CD14-positive monocyte (primary cell): ENCODE measurements around the gene RAMACL. TPM values are rescaled to one million over a fixed set of nuclear protein-coding genes. Genes with fewer than 3 reads are reported as not detected.

ENCODE experiments used
- DNase-seq, 3 donors: peaks; one replicate each; pipeline ENCODE4 v3.0.0-alpha.2; 2011 to 2022
- H2AFZ ChIP-seq: 2 replicates; pipeline ENCODE4 v1.6.0; 2012; ENCODE audit warnings: mild to moderate bottlenecking, low read depth, low read length, inconsistent platforms; ENCODE audit not compliant: insufficient read depth, poor library complexity, severe bottlenecking
- H3K27ac ChIP-seq, 2 donors: 1 replicate in 1 of 2; 2 replicates in 1 of 2; pipeline ENCODE4 v1.5.1; 2012 to 2013; ENCODE audit warnings: low read length in 2 of 2, control low read depth in 1 of 2, inconsistent platforms in 1 of 2, low read depth in 1 of 2, mild to moderate bottlenecking in 1 of 2
- H3K27me3 ChIP-seq, 2 donors: one replicate each; pipeline versions ENCODE4 v1.6.0 to v1.6.1; 2011 to 2013; ENCODE audit warnings: low read length in 2 of 2; ENCODE audit not compliant: control insufficient read depth in 2 of 2, insufficient read depth in 2 of 2
- H3K36me3 ChIP-seq, 2 donors: replicated peaks in 1 of 2; 1 replicate in 1 of 2; 2 replicates in 1 of 2; pipeline versions ENCODE4 v1.5.1 to v1.6.1; 2012 to 2013; ENCODE audit warnings: low read length in 2 of 2, control low read depth in 1 of 2, inconsistent platforms in 1 of 2, mild to moderate bottlenecking in 1 of 2; ENCODE audit not compliant: insufficient read depth in 2 of 2, control insufficient read depth in 1 of 2
- H3K4me1 ChIP-seq, 2 donors: 1 replicate in 1 of 2; 2 replicates in 1 of 2; pipeline versions ENCODE4 v1.5.1 to v1.6.1; 2012 to 2013; ENCODE audit warnings: low read length in 2 of 2, control low read depth in 1 of 2, inconsistent platforms in 1 of 2, mild to moderate bottlenecking in 1 of 2, moderate library complexity in 1 of 2; ENCODE audit not compliant: insufficient read depth in 2 of 2, control insufficient read depth in 1 of 2
- H3K4me2 ChIP-seq: replicated peaks from 2 replicates; pipeline ENCODE3; 2012; ENCODE audit warnings: low read length, moderate library complexity, mild to moderate bottlenecking; ENCODE audit not compliant: poor library complexity, severe bottlenecking; ENCODE audit errors: extremely low read depth
- H3K4me3 ChIP-seq, 3 experiments: fragments of 200-600 bp in 1 of 3; sonication (generic) in 1 of 3; replicated peaks in 1 of 3; 1 replicate in 2 of 3; 2 replicates in 1 of 3; pipeline ENCODE4 v1.5.1; 2011 to 2013; ENCODE audit warnings: low read length in 3 of 3, mild to moderate bottlenecking in 3 of 3, control low read depth in 2 of 3, low read depth in 2 of 3, inconsistent platforms in 1 of 3, moderate library complexity in 1 of 3
- H3K79me2 ChIP-seq: 2 replicates; pipeline ENCODE4 v1.6.0; 2012; ENCODE audit warnings: mild to moderate bottlenecking, control low read depth, inconsistent platforms, low read length, moderate library complexity; ENCODE audit not compliant: insufficient read depth
- H3K9ac ChIP-seq: 2 replicates; pipeline ENCODE4 v1.6.0; 2017; ENCODE audit warnings: low read length, mild to moderate bottlenecking; ENCODE audit not compliant: insufficient read depth, poor library complexity, severe bottlenecking
- H3K9me3 ChIP-seq, 2 donors: replicated peaks in 1 of 2; 1 replicate in 1 of 2; 2 replicates in 1 of 2; pipeline versions ENCODE4 v1.5.1 to v1.6.1; 2012 to 2013; ENCODE audit warnings: low read length in 2 of 2, control low read depth in 1 of 2; ENCODE audit not compliant: control insufficient read depth in 1 of 2, insufficient read depth in 1 of 2
- H4K20me1 ChIP-seq: 2 replicates; pipeline ENCODE4 v1.6.0; 2012; ENCODE audit warnings: mild to moderate bottlenecking, low read length, control low read depth, moderate library complexity; ENCODE audit not compliant: insufficient read depth
- H3K27ac Mint-ChIP-seq, 7 donors: one replicate each; pipeline ENCODE4 v1.8.0; 2020; ENCODE audit warnings: mild to moderate bottlenecking in 7 of 7, mixed read lengths in 7 of 7, moderate library complexity in 6 of 7, inconsistent platforms in 2 of 7
- H3K27me3 Mint-ChIP-seq, 3 donors: one replicate each; pipeline ENCODE4 v1.8.0; 2021 to 2022; ENCODE audit warnings: low read depth in 3 of 3, mild to moderate bottlenecking in 3 of 3, mixed read lengths in 3 of 3, moderate library complexity in 3 of 3, inconsistent platforms in 1 of 3
- H3K36me3 Mint-ChIP-seq, 2 donors: one replicate each; pipeline ENCODE4 v1.8.0; 2020; ENCODE audit warnings: mixed read lengths in 2 of 2, inconsistent platforms in 1 of 2, mild to moderate bottlenecking in 1 of 2
- H3K4me1 Mint-ChIP-seq: one replicate; pipeline ENCODE4 v1.8.0; 2020; ENCODE audit warnings: mild to moderate bottlenecking, mixed read lengths
- H3K4me3 Mint-ChIP-seq, 2 donors: one replicate each; pipeline ENCODE4 v1.8.0; 2020; ENCODE audit warnings: mild to moderate bottlenecking in 2 of 2, mixed read lengths in 2 of 2, moderate library complexity in 1 of 2
- H3K9me3 Mint-ChIP-seq, 7 donors: one replicate each; pipeline ENCODE4 v1.8.0; 2020 to 2022; ENCODE audit warnings: mixed read lengths in 7 of 7, mild to moderate bottlenecking in 6 of 7, moderate library complexity in 6 of 7, inconsistent platforms in 2 of 7
- CTCF ChIP-seq: fragments of 200-600 bp; IDR thresholded peaks from one replicate; pipeline ENCODE4 v1.8.0; 2022; ENCODE audit warnings: antibody characterized with exemption, mild to moderate bottlenecking
- WGBS: methylation state at CpG from one replicate; pipeline ENCODE4 v1.1.5; 2013; ENCODE audit warnings: missing lambda C conversion rate; ENCODE audit not compliant: insufficient coverage; 5-methylcytosine and 5-hydroxymethylcytosine counted together
- intact Hi-C, 2 donors: fragments of 100-400 bp; cut with micrococcal nuclease; formaldehyde crosslinking; loops; one replicate each; pipeline versions ENCODE4 v1.15.0 to v1.15.1; 2023
- polyA plus RNA-seq, 3 donors: library from polyadenylated mRNA; depleted of rRNA in 1 of 3; unstranded in 2 of 3; stranded (reverse) in 1 of 3; fragments of 300-500 nt in 2 of 3; fragments of >200 nt in 1 of 3; fragmentation: Illumina TruSeq in 2 of 3; gene quantifications; 1 replicate in 2 of 3; 2 replicates in 1 of 3; pipeline ENCODE4 v1.2.3, GENCODE V29; 2012 to 2021

The RAMACL gene
- polyA plus RNA-seq, 3 donors = 0.05 to 0.33 (median 0.11) TPM

GRCh38 chr6:166533205-166533824 lies 53.2 kb downstream of the RAMACL start:
- H3K79me2 ChIP-seq = no peaks in the 10 kb centered on the region
- H2AFZ ChIP-seq = no peak overlapping the region
- no peak for TF ChIP-seq CTCF
- intact Hi-C loops = no loop called here
- H4K20me1 ChIP-seq = no peaks in the 10 kb centered on the region
- Mint-ChIP-seq H3K4me1 (no peaks in the 10 kb centered on the region), H3K4me3 (no peak overlapping the region), H3K36me3 (peaks cover 0 to 5% of the 10 kb centered on the region in 2 donors), H3K27me3 (peaks cover 0 to 4% (median 3%) of the 10 kb centered on the region in 3 donors), H3K9me3 (peaks cover 0 to 2% (median 0%) of the 10 kb centered on the region in 7 donors), H3K27ac (no peak overlapping the region)
- H3K27me3 ChIP-seq = no peaks in the 10 kb centered on the region
- no peak overlapping the region for H3K4me3 ChIP-seq
- no peaks in the 10 kb centered on the region for H3K36me3 ChIP-seq
- no peak overlapping the region for H3K27ac ChIP-seq
- H3K4me1 ChIP-seq = no peaks in the 10 kb centered on the region
- 92% methylated on average over 11 of the region's 15 CpGs for WGBS
- DNase-seq = no peak
- H3K9me3 ChIP-seq = no peaks in the 10 kb centered on the region
- no peak overlapping the region for H3K4me2 ChIP-seq
- no peak overlapping the region for H3K9ac ChIP-seq

Other genes starting within 250 kb of the RAMACL start
- 100 to 1,000 TPM in 2 of 3 donors, 10 to 100 TPM in 1; 48.1 to 166 (median 140) TPM for gene SFT2D1, start 244.1 kb downstream of the RAMACL start, polyA plus RNA-seq
- 100 to 1,000 TPM in 2 of 3 donors, 10 to 100 TPM in 1; 52.4 to 122 (median 104) TPM for gene MPC1, start 203.7 kb downstream of the RAMACL start, polyA plus RNA-seq
- 1 to 10 TPM; 1.4 to 3.1 (median 1.9) TPM for gene RPS6KA2, start 40.6 kb upstream of the RAMACL start, polyA plus RNA-seq